GM13976 (cell line): ENCODE measurements around the gene ALDH8A1.
"Not testable (repeated sequence)": the region's sequence is repeated elsewhere in the genome, so short reads cannot be mapped to it uniquely, and the experiment has no call there.

Experiments
- DNase-seq: peaks from one replicate; pipeline ENCODE4 v3.0.0; 2012; ENCODE audit warnings: low spot score
- CTCF ChIP-seq: IDR thresholded peaks from 2 replicates; pipeline ENCODE4 v1.5.1; 2012; ENCODE audit warnings: borderline replicate concordance, mild to moderate bottlenecking; ENCODE audit not compliant: insufficient read depth; ENCODE audit errors: extremely low read depth, missing control alignments, control extremely low read depth
- in situ Hi-C: fragments of 300-500 bp; cut with MboI; formaldehyde crosslinking; loops from one replicate; pipeline ENCODE4 v1.12.0; 2022; ENCODE audit warnings: low sequenced_read_pairs, mixed read lengths, inconsistent platforms; ENCODE audit not compliant: unreplicated experiment

The ALDH8A1 gene

GRCh38 chr6:134908906-134909516, 40.9 kb downstream of the ALDH8A1 start:
- TF ChIP-seq CTCF = no peak
- in situ Hi-C loops = no loop called here
- no peak for DNase-seq

- DNase-seq, in situ Hi-C loops: not testable (repeated sequence)
These were observed 45.2 kb downstream of the ALDH8A1 start for GRCh38 chr6:134904731-134905130.

- no peak for TF ChIP-seq CTCF
- in situ Hi-C loops = no loop called here
- no peak for DNase-seq
These were observed 46.5 kb downstream of the ALDH8A1 start for GRCh38 chr6:134903448-134903847.

- no peak for TF ChIP-seq CTCF
- no peak for DNase-seq
- in situ Hi-C loops = no loop called here
These were observed 47.0 kb downstream of the ALDH8A1 start for GRCh38 chr6:134902936-134903335.

- in situ Hi-C loops = no loop called here
- no peak for TF ChIP-seq CTCF
- no peak for DNase-seq
These were observed 47.6 kb downstream of the ALDH8A1 start for GRCh38 chr6:134902074-134902861.

GRCh38 chr6:134898575-134898974, 51.3 kb downstream of the ALDH8A1 start:
- in situ Hi-C loops = no loop called here
- no peak for DNase-seq
- no peak for TF ChIP-seq CTCF

GRCh38 chr6:134898166-134898565, 51.7 kb downstream of the ALDH8A1 start:
- DNase-seq, in situ Hi-C loops: not testable (repeated sequence)

- in situ Hi-C loops = no loop called here
These were observed 53.0 kb downstream of the ALDH8A1 start for GRCh38 chr6:134896910-134897309.

More at GRCh38 chr6:134896910-134897309, 53.0 kb downstream of the ALDH8A1 start:
- TF ChIP-seq CTCF = no peak
- no peak for DNase-seq
